IPS-NIHi11 (cell line): Measurements from ENCODE around the gene ABR.
"Not testable (repeated sequence)": the region's sequence is repeated elsewhere in the genome, so short reads cannot be mapped to it uniquely, and the experiment has no call there.

Experiments used
- DNase-seq: peaks from one replicate; pipeline ENCODE4 v3.0.0; 2012; ENCODE audit warnings: mixed read lengths, low spot score

ABR gene

DNA sequence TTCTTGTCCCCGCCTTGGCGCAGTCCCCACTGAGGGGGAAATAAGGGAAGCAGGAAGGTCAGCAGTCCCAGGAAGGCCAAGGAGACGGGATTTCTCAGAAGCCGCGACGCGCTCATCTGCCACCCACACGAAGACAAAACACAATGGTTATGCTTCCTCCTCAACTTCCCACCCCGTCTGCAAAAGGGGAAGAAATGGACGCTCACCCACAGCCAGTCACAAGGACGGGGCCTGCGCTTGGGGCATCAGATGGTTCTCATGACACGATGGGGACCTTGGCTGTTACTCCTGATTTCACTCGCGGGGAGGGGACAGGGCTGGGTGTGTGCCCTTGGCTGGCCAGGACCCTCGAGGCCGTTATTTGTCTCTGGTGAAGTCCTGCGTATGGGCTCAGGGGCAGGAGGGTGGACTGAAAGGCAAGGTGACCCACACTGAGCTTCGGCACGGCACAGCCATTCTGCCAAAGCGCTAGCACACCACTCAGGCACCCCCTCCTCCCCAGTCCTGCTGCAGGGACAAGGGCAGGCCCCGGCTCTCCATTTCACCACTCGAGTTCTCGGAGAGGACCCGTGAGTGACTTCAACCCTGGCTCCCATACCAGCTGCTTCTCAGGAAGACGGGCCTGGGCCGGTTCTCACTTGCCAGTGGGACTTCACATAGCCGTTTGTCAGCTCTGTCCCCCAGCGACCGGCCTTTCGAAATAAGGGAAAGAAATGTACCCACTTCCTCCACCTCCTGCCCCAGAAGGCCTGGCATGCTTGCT is 84.5 kb downstream of the ABR start:
- DNase-seq, result no peak

DNA sequence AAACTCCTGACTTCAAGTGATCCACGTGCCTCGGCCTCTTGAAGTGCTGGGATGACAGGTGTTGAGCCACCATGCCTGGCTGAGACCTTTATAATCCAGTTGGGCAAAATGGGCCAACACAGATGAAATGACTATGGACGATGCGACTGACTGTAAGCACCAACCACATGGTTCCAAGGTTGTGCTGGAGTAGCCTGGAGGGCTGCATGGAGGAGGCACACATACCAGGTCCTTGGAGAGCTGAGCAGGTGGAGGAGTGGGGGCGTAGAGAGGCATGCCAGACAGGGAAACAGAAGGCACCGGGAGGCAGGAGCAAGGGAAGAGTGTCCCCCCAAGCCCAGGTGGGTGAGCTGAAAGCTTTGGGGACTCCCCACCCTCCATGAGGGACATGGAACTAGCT is 85.2 kb downstream of the ABR start:
- DNase-seq, result no peak

DNA sequence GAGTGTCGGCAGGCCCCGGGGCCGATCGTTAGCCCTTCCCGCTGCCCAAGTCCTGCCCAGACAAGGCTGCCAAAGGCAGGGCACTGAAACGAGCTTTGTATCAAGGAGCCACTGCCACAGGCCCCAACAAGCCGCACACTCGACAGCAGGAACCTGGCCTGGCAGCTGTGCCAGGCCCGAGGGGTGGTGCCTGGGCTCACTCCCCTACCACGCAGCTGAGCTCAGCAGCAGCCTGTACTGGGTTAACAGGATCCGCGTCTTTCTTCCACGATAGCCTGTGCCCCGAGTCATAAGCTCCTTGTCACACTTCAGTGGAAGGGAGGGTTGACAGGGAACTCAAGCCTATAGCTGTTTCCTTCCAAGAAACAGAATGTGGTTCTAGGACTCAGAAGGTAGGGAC is 87.9 kb downstream of the ABR start:
- DNase-seq, result no peak

DNA sequence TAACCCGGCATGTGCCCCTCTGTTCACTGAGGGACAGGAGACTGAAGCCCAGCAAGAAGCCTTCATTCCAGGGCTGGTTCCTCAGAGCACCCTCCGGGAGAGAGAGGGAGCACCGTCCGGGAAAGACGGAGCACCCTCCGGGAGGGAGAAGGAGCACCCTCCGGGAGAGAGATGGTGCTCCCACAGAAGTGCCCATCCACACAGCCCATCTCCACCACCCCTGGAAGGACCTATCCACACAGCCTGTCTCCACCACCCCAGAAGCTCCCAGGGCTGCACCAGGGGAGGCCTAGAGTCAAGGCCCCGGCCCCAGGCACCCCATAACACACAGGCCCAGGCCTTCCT is 88.6 kb downstream of the ABR start:
- DNase-seq, result no peak

DNA sequence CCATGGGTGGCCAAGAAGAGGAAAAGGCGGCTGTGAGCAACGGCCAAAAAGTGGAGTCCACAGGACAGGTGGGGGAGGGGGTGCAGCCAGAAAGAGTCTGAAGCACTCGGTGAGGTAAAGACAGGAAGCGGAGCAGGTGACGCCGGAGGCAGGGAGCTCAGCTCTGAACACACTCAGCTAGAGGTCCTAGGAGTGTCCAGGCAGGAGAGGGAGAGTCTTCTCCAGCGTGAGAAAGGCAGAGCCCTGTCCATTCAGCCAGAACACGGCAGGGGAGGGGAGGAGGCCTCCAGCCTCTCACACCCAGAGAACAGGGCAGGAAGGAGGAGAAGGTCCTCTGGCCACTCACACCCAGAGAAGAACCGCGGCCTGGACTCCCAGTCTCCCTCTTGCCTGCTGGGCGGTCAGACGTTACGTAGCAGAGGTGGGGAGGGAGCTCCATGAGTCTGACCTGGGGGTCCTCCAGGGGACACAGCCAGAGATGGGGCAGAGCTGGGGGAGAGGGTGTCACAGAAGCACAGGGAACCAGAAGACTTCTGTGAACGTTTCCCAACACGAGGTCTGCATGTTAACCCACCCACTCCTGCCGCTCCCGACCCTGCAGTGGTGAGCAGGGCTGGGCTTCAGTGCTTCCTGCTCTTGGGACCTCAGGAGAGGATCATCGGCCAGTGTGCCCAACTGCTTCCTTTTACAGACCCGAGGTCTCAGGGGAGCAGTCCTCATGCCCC is 89.2 kb downstream of the ABR start:
- no peak for DNase-seq

DNA sequence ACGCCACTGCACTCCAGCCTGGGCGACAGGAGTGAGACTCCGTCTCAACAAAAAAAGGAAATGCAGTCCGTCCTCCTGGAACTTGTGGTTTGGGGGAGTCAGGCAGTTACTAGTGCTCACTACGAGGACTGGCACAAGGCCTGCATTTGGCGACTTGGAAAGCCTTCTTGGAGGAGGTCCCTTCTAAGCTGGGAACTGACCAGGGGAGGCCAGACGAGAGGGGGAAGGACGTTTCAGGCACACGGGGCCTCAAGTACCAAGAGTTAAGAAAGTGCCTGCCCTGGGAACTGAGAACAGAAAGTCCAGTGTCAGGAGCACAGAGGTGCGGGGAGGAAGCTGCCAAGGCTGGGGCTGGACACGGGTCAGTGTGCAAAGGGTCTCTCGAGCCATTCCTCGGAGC is 89.9 kb downstream of the ABR start:
- no peak for DNase-seq

DNA sequence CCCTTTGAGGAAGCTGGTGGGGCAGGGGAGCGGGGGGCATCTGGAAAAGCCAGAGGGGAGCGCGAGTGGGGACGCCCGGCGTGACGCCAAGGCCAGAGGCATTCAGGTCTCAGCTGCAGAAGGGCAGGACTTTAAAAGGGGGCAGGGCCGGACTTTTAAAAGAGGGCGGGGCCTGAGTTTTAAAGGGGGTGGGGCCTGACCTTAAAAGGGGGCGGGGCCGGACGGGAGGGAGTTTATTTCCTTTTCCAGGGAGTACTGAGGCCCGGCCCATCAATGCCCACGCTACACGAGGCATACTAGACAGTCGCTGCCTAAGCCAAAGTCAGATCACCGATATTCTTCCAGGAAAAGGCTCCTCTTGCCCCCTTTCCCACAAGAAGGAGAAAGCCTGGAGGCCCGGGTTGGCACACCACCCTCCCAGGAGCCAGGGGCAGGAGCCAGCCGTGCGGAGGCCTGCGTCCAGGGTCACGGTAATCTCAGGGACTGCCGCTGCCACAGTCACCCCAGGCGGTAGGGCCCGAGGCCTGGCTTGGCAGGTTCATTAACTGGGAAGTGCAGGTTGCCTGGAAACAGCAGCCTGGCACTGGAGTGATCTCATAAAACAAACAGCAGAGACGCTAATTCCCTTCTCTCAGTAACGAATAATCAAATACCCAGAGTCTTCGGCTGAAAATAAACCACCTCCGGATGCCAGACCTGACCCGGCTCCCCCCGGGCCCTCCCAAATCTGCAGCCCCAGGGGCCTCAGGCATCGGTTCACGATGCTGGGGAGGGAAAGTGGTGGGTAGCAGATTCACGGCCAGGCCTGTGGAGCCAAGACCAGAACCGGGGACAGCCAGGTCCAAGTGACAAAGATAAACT is 92.2 kb downstream of the ABR start:
- DNase-seq, result peak; percentile 90

DNA sequence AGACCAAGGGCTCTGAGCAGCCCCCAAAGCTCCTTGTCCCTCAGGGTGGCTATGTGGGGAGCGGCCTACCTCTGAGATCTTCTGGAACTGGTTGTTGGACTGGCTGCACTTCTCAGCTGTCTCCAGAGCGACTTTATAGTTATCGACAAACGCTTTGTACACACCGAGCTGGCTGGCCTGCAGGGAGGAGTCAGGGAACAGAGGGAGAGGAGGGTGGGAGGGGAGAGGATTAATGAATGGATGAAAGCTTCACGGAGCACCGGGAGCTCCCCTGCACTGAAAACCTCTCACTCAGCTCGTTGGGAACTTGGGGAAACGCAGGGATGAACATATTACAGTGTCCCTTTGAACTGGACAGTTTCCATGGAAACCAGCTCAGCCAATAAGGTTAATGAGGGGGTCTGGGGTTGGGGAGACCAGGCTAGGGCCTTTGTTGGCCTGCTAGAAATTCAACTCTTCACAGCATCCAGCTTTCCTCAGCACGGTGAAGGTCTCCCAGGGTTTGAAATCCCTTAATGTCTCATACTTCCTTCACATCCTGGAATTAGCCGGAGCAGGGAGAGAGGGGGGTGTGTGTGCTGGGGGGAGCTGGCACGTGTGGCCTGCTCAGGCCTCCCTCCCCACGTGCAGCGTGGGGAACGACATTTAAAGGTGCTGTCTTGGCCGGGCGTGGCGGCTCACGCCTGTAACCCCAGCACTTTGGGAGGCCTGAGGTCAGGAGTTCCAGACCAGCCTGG is 96.2 kb downstream of the ABR start:
- no peak for DNase-seq

DNA sequence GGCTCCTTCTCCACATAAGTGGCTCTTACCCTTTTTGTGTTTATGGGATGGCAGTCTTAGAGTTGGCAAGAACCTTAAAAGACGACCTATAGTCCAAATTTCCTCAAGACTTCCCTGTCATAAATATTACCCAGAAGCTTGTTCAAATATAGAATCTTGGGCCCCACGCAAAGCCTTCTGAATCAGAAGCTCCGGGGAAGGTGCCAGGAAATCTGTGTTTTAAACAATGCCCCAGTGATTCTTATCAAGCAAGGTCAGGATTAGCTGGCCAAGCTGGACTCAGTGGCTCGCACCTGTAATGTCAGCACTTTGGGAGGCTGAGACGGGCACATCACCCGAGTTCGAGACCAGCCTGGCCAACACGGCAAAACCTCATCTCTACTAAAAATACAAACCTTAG is 97.2 kb downstream of the ABR start:
- DNase-seq, result no peak

DNA sequence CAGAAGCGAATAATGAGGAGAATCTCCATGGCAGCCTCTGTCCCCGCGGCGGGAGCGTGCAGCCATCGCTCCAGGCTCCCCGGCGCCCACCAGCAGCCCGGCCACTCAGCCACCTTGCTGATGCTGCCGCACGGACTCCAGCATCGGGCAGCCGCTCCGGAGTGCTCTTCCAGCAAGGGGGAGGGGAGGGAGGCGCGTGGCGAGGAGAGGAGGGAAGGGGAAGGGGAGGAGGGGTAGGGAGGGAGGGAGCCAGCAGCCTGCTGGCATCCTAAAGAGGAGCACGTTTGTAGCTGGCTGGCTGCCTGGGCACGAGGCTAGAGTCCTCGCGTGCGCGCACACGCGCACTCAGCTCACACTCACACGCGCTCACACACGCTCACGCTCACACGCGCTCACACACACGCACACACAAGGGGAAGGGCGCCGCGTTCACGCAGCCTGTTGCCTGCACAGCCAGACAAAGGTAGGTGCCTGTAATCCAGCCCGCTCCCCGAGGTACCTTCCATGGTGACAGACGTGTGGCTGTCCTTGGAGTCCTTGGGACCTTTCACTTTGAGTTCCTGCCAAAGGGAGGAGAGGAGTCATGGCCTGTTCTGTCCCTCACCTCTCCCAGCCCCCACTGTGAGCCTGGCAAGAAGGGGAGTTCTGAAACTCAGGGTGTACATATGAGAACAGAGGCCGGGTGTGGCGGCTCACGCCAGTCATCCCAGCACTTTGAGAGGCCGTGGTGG is 100.8 kb downstream of the ABR start:
- peak; percentile 78 for DNase-seq

DNA sequence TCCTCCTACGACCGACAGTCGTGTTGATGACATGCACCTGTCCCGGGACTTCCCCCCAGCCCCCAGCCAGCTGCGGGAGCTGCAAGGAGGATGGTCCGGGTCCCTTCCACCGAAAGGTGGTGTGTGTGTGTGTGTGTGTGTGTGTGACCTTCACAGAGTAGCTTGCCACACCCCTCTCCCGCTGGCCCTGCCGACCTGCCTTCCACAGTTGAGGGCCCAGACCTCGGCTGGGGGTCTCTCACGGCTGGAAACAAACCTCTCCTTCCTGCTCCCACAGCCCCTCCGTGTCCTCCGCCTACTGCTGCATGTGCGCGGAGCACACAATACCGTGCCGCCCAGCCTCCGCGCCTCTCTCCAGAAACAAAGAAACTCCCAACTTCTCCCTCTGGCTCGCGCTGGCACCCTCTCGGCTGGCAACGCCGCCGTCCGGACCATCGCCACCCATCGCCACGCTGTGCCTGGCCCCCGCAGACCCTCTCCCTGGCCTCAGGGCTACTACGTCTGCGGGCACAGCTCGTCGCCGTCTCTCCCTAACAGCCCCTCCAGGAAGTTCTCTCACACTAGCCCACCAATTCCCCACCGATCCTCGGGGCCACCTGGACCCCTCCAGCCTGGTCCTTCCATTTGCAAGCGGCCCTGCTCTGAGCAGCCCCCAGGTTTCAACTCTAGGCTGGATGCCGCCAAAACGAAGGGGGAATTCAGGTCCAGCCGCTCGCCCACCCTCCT is 101.6 kb downstream of the ABR start:
- DNase-seq, result no peak

DNA sequence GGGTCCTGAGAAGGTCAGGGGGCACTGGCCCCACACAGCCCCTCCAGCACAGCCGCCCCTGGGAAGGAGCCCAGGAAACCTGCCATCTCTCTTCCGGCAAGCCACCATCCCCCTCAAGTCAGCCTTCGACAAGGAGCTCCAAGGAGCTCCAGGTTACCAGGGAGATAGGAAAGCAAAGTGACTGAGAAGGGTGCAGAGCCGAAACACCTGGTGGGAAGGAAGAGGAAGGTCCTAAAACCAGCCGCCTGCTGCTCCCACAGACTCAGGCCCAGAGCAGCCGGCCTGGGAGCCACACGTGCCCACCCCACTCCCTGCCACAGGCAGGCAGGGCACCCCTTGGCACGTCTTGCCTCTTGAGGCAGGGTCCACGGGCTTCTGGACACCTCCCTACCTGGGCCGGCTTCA is 102.2 kb downstream of the ABR start:
- DNase-seq, result no peak

DNA sequence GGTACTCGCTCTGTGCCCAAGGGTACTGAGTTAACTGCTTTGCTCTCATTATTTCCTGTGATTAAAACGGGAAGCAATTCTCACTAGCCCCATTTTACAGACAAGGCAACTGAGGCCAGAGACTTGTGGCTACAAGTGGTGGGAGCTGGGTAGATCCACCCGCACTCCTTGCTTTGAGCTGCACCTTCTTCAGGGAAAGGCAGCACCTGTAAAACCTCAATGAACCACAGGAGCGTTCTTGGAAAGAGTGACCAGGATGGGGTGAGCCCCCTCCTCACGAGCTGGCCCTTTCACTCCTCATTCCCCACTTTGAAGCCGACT is 102.8 kb downstream of the ABR start:
- DNase-seq, result no peak

DNA sequence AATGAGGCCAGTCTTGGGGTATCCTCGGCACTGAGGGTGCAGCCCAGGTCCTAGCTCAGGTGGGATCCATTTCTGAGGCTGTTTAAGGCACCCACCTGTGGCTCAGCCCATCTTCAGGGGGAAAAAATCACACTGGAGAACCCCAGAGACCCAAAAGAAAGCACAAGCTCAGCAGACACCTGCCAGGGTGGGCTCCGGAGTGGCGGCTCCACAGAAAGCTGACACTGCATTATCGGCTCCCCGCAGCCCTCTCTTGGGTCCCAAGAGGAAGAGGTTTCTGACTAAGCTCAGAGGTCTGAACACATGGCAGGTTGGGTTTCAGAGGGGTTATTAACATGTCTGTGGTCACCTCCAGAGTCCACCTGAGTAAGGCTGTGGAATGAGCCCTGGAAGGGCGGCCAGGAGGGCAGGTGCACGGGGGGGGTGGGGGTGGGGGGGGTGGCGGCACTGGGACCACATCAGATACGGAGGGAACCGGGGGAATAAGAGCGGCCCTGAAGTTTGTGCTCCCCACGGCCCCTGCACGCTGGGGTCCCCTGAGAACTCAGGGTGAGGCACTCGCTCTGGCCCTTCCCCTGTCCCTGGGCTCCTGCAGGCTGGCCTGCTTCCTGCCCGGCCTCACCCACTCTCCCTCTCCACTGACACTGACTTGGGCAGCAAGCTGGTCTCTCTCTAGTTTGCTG is 103.3 kb downstream of the ABR start:
- DNase-seq, result no peak

DNA sequence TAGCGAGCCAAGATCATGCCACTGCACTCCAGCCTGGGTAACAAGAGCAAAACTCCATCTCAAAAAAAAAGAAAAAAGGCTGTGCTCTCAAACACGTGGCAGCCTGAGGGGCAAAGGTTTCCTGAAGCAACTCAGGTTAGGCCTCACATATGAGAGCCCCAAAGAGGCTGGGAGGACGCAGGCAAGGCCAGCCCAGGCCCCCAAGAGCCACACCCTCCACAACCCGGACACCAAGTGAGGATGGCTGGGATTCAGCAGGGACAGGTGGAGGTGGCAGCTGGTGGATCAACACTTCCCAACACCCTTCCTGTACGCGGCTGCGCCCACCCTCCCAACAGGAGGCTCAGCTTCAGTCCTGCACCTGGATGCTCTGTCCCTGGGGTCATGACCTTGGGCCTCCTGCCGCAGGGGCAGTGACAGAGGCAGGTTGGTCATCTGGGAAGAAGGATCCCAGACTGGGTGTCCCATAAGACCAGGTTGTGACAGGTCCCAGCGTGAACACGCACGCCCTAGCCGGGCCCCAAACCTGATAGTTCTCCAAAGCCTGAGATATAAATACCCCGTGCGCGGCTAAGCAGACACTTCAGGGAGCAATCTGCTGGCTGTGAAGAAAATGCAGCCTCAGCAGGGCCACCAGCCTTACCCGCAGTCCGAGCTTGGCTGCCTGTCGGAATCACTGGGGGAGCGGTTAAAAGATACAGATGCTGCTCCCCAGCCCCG is 104.7 kb downstream of the ABR start:
- no peak for DNase-seq

DNA sequence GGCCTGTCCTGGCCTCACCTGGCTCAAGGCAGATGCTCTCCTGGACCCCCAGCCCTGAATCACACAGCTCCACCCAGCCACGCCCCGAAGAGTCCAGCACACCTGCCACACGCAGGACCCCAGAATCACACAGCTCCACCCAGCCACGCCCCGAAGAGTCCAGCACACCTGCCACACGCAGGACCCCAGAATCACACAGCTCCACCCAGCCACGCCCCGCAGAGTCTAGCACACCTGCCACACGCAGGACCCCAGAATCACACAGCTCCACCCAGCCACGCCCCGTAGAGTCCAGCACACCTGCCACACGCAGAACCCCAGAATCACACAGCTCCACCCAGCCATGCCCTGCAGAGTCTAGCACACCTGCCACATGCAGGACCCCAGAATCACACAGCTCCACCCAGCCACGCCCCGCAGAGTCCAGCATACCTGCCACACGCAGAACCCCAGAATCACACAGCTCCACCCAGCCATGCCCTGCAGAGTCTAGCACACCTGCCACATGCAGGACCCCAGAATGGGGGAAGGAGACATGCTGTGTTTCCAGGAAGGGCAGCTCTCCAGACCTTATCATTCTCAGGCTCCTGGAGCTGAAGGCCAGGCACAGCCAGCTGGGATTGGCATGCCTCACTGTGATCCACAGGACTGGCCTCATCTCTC is 105.7 kb downstream of the ABR start:
- not testable (repeated sequence) for DNase-seq

DNA sequence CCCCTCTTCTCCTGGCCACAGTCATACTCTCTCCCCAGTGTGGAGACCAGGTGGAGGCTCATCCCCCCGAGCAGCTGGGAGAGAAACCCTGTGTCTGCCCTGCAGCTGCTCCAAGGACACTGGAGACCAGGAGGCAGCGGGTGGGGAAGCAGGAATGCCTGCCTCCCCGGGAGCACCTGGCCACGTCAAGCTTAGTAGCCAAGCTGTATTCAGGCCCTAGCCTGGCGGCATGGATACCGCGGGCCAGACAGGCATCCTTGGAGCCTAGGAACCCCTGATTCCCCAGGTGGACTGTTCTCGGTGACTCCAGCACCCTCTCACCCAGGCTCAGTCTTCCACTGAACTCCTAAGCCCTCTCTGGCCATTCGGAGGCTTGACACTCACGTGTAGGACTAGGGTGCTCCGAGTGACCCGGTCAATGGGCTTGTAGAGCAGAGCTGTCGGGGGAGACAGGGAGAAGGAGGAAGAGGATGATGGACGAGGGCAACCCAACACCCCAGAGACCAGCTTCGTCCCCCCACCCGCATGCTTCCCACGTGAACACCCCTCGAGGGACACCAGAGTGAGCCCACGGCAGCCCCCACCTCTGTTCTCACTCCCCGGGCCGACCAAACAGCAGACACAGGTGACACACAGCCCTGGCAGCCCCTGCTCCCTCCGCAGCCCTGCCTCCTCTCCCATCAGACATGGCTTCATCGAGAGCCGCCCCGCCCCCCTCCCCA is 106.4 kb downstream of the ABR start:
- DNase-seq, result no peak

DNA sequence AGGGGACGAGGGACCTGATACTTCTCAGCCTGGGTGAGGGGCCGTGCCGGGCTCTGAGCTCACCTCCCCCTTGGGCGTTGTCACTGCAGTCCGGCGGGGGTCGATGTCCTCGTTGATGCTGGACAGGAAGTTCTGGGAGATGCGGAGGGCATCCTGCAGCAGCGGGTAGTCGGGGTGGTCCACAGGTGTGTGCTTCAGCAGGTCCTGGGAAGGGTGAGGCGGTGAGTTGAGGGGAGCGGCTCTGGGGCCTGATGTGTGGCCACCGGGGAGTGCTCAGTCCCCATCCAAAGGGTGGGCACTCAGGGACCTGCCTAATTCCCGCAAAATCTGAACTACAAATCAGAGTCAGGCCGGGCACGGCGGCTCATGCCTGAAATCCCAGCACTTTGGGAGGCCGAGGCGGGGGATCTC is 107.2 kb downstream of the ABR start:
- DNase-seq, result no peak
